ENCODE data around the gene PLEKHM2.

Gene PLEKHM2

GRCh38 chr1:15702722-15703550, 18.8 kb downstream of the PLEKHM2 start:
- no peak for DNase-seq

GRCh38 chr1:15703562-15703961, 19.4 kb downstream of the PLEKHM2 start:
- DNase-seq, result no peak

- no peak for DNase-seq
Observed at GRCh38 chr1:15704526-15705183, 20.5 kb downstream of the PLEKHM2 start.

- no peak for DNase-seq
Observed at GRCh38 chr1:15705184-15705566, 21.1 kb downstream of the PLEKHM2 start.

GRCh38 chr1:15706751-15707150, 22.6 kb downstream of the PLEKHM2 start:
- DNase-seq, result no peak

- DNase-seq, result no peak
Observed at GRCh38 chr1:15707239-15707925, 23.3 kb downstream of the PLEKHM2 start.

- no peak for DNase-seq
Observed at GRCh38 chr1:15708486-15709137, 24.5 kb downstream of the PLEKHM2 start.

GRCh38 chr1:15709226-15709625, 25.1 kb downstream of the PLEKHM2 start:
- no peak for DNase-seq

- no peak for DNase-seq
Observed at GRCh38 chr1:15712168-15712567, 28.0 kb downstream of the PLEKHM2 start.

GRCh38 chr1:15714406-15715136, 30.5 kb downstream of the PLEKHM2 start:
- no peak for DNase-seq

- DNase-seq, result peak in 1 of 2 experiments; percentile 4
Observed at GRCh38 chr1:15717418-15718125, 33.5 kb downstream of the PLEKHM2 start.

GRCh38 chr1:15718199-15718601, 34.1 kb downstream of the PLEKHM2 start:
- no peak for DNase-seq

- no peak for DNase-seq
Observed at GRCh38 chr1:15719381-15720120, 35.4 kb downstream of the PLEKHM2 start.

GRCh38 chr1:15720861-15721260, 36.7 kb downstream of the PLEKHM2 start:
- no peak for DNase-seq

- DNase-seq, result no peak
Observed at GRCh38 chr1:15722411-15722810, 38.3 kb downstream of the PLEKHM2 start.

- no peak for DNase-seq
Observed at GRCh38 chr1:15722836-15723532, 38.9 kb downstream of the PLEKHM2 start.

- DNase-seq, result no peak
Observed at GRCh38 chr1:15723631-15724246, 39.6 kb downstream of the PLEKHM2 start.

- no peak for DNase-seq
Observed at GRCh38 chr1:15724949-15725880, 41.1 kb downstream of the PLEKHM2 start.

GRCh38 chr1:15726508-15726907, 42.4 kb downstream of the PLEKHM2 start:
- DNase-seq, result no peak
